ENCODE results near the gene SMIM8. TPM values are rescaled to one million over a fixed set of nuclear protein-coding genes. Genes with fewer than 3 reads are reported as not detected.

The SMIM8 gene
- total and polyA plus RNA-seq, 2 experiments from 2014 or later, result 11.4 to 23.5 TPM

DNA sequence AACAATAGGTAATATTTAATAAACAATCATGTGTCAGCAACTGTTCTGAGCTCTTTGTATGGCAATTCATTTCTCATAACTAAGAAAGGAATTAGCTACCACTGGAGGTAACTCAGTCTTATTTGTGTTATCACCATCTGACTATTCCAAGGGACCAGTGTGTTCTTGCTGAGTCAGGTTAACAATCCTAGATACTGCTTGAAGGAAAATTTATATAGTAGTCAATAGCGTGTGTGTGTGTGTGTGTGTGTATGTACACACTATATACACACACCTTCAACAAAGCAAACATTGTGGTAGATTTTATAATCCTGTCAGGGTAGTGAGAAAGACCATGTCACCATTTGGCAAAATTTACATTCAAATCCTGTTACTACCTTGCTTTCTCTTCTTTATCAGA, 45.8 kb upstream of the SMIM8 start:
- H3K36me3 Mint-ChIP-seq (ENCODE audit: low read depth), result no peaks in the 10 kb centered on the region
- H4K20me1 ChIP-seq (replicated peaks; ENCODE audit: insufficient read depth), result no peaks in the 10 kb centered on the region
- H3K79me2 ChIP-seq (replicated peaks; ENCODE audit: insufficient read depth), result no peaks in the 10 kb centered on the region
- H3K4me2 ChIP-seq, result no peak overlapping the region
- H3F3A ChIP-seq (replicated peaks; ENCODE audit: low read depth), result no peaks in the 10 kb centered on the region
- no peaks in the 10 kb centered on the region for H3K27me3 Mint-ChIP-seq (ENCODE audit: insufficient read depth, low read depth, poor library complexity)
- H3K27me3 ChIP-seq (ENCODE audit: insufficient read depth), result no peaks in the 10 kb centered on the region
- no peak for TF ChIP-seq ZNF114 (CRISPR knock-in tag; IDR thresholded peaks at IDR 0.05)
- TF ChIP-seq NANOG (IDR thresholded peaks at IDR 0.05; ENCODE audit: borderline replicate concordance), result no peak
- TF ChIP-seq CREB1 (CRISPR knock-in tag; IDR thresholded peaks at IDR 0.05; ENCODE audit: low read depth), result no peak
- no peak for TF ChIP-seq EZH2phosphoT487 (IDR thresholded peaks at IDR 0.05; ENCODE audit: unreplicated experiment)
- TF ChIP-seq, protein P1, sequence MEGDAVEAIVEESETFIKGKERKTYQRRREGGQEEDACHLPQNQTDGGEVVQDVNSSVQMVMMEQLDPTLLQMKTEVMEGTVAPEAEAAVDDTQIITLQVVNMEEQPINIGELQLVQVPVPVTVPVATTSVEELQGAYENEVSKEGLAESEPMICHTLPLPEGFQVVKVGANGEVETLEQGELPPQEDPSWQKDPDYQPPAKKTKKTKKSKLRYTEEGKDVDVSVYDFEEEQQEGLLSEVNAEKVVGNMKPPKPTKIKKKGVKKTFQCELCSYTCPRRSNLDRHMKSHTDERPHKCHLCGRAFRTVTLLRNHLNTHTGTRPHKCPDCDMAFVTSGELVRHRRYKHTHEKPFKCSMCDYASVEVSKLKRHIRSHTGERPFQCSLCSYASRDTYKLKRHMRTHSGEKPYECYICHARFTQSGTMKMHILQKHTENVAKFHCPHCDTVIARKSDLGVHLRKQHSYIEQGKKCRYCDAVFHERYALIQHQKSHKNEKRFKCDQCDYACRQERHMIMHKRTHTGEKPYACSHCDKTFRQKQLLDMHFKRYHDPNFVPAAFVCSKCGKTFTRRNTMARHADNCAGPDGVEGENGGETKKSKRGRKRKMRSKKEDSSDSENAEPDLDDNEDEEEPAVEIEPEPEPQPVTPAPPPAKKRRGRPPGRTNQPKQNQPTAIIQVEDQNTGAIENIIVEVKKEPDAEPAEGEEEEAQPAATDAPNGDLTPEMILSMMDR (conservative IDR thresholded peaks at IDR 0.05; ENCODE audit: low read depth in 2 of 2), result no peak
- no peak for TF ChIP-seq JUNB (IDR thresholded peaks at IDR 0.05; ENCODE audit: unreplicated experiment)
- TF ChIP-seq ZNF331 (CRISPR knock-in tag; IDR thresholded peaks at IDR 0.05; ENCODE audit: low read depth), result no peak
- TF ChIP-seq, protein P2, sequence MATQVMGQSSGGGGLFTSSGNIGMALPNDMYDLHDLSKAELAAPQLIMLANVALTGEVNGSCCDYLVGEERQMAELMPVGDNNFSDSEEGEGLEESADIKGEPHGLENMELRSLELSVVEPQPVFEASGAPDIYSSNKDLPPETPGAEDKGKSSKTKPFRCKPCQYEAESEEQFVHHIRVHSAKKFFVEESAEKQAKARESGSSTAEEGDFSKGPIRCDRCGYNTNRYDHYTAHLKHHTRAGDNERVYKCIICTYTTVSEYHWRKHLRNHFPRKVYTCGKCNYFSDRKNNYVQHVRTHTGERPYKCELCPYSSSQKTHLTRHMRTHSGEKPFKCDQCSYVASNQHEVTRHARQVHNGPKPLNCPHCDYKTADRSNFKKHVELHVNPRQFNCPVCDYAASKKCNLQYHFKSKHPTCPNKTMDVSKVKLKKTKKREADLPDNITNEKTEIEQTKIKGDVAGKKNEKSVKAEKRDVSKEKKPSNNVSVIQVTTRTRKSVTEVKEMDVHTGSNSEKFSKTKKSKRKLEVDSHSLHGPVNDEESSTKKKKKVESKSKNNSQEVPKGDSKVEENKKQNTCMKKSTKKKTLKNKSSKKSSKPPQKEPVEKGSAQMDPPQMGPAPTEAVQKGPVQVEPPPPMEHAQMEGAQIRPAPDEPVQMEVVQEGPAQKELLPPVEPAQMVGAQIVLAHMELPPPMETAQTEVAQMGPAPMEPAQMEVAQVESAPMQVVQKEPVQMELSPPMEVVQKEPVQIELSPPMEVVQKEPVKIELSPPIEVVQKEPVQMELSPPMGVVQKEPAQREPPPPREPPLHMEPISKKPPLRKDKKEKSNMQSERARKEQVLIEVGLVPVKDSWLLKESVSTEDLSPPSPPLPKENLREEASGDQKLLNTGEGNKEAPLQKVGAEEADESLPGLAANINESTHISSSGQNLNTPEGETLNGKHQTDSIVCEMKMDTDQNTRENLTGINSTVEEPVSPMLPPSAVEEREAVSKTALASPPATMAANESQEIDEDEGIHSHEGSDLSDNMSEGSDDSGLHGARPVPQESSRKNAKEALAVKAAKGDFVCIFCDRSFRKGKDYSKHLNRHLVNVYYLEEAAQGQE (IDR thresholded peaks at IDR 0.05; ENCODE audit: unreplicated experiment), result no peak
- no peak for TF ChIP-seq EZH2 (IDR thresholded peaks at IDR 0.05; ENCODE audit: low read depth, unreplicated experiment)
- TF ChIP-seq, protein P3, sequence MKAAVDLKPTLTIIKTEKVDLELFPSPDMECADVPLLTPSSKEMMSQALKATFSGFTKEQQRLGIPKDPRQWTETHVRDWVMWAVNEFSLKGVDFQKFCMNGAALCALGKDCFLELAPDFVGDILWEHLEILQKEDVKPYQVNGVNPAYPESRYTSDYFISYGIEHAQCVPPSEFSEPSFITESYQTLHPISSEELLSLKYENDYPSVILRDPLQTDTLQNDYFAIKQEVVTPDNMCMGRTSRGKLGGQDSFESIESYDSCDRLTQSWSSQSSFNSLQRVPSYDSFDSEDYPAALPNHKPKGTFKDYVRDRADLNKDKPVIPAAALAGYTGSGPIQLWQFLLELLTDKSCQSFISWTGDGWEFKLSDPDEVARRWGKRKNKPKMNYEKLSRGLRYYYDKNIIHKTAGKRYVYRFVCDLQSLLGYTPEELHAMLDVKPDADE (IDR thresholded peaks at IDR 0.05), result no peak
- TF ChIP-seq, protein P4, sequence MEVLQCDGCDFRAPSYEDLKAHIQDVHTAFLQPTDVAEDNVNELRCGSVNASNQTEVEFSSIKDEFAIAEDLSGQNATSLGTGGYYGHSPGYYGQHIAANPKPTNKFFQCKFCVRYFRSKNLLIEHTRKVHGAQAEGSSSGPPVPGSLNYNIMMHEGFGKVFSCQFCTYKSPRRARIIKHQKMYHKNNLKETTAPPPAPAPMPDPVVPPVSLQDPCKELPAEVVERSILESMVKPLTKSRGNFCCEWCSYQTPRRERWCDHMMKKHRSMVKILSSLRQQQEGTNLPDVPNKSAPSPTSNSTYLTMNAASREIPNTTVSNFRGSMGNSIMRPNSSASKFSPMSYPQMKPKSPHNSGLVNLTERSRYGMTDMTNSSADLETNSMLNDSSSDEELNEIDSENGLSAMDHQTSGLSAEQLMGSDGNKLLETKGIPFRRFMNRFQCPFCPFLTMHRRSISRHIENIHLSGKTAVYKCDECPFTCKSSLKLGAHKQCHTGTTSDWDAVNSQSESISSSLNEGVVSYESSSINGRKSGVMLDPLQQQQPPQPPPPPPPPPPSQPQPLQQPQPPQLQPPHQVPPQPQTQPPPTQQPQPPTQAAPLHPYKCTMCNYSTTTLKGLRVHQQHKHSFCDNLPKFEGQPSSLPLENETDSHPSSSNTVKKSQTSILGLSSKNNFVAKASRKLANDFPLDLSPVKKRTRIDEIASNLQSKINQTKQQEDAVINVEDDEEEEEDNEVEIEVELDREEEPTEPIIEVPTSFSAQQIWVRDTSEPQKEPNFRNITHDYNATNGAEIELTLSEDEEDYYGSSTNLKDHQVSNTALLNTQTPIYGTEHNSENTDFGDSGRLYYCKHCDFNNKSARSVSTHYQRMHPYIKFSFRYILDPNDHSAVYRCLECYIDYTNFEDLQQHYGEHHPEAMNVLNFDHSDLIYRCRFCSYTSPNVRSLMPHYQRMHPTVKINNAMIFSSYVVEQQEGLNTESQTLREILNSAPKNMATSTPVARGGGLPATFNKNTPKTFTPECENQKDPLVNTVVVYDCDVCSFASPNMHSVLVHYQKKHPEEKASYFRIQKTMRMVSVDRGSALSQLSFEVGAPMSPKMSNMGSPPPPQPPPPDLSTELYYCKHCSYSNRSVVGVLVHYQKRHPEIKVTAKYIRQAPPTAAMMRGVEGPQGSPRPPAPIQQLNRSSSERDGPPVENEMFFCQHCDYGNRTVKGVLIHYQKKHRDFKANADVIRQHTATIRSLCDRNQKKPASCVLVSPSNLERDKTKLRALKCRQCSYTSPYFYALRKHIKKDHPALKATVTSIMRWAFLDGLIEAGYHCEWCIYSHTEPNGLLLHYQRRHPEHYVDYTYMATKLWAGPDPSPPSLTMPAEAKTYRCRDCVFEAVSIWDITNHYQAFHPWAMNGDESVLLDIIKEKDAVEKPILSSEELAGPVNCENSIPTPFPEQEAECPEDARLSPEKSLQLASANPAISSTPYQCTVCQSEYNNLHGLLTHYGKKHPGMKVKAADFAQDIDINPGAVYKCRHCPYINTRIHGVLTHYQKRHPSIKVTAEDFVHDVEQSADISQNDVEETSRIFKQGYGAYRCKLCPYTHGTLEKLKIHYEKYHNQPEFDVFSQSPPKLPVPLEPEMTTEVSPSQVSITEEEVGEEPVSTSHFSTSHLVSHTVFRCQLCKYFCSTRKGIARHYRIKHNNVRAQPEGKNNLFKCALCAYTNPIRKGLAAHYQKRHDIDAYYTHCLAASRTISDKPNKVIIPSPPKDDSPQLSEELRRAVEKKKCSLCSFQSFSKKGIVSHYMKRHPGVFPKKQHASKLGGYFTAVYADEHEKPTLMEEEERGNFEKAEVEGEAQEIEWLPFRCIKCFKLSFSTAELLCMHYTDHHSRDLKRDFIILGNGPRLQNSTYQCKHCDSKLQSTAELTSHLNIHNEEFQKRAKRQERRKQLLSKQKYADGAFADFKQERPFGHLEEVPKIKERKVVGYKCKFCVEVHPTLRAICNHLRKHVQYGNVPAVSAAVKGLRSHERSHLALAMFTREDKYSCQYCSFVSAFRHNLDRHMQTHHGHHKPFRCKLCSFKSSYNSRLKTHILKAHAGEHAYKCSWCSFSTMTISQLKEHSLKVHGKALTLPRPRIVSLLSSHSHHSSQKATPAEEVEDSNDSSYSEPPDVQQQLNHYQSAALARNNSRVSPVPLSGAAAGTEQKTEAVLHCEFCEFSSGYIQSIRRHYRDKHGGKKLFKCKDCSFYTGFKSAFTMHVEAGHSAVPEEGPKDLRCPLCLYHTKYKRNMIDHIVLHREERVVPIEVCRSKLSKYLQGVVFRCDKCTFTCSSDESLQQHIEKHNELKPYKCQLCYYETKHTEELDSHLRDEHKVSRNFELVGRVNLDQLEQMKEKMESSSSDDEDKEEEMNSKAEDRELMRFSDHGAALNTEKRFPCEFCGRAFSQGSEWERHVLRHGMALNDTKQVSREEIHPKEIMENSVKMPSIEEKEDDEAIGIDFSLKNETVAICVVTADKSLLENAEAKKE (CRISPR knock-in tag; IDR thresholded peaks at IDR 0.05), result no peak
- no peak for TF ChIP-seq POLR2AphosphoS5 (IDR thresholded peaks at IDR 0.05; ENCODE audit: low read depth)
- no peak for TF ChIP-seq STAT1 (IDR thresholded peaks at IDR 0.05; ENCODE audit: unreplicated experiment)
- DNase-seq (ENCODE audit: low spot score), result no peak
- no peak overlapping the region for H2AFZ ChIP-seq
- H3K36me3 ChIP-seq (ENCODE audit: insufficient read depth), result no peaks in the 10 kb centered on the region
- no peak for ATAC-seq
- H3K9me3 Mint-ChIP-seq, result no peaks in the 10 kb centered on the region
- H3K4me1 Mint-ChIP-seq, result no peaks in the 10 kb centered on the region
- 0 out of 2 replicates have a peak, but pooled peaks cover 5% of the 10 kb centered on the region for H3K9me2 ChIP-seq (ENCODE audit: insufficient read depth)
- no peak overlapping the region for H3K4me3 ChIP-seq
- H3K4me1 ChIP-seq (ENCODE audit: insufficient read depth), result no peaks in the 10 kb centered on the region
- H3K27ac Mint-ChIP-seq, result no peak overlapping the region
- no peak overlapping the region for H3K27ac ChIP-seq (ENCODE audit: low read depth)
- no peak overlapping the region for H3K4me3 Mint-ChIP-seq

Measured in GM23338 (cell line).